ENCODE data around the gene SYCP2.

Gene SYCP2

DNA sequence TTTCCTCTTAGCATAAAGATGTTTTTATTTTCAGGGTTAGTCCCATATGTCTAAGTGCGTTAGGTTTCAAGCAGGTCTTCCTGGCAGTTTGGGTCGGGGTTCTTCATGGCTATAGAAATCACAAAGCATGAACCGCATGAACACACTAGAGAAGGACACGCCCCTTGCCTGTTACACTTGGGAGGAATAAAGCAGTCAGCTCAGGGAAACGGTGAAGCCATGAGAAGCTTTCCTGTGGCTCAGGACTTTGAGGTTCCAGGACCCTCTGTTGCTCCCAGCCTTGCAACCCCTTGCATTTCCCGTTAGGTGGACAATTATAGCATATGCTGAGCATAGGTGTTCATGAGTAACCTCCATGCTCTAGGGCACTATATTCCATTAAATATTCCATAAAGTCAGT lies 96.7 kb downstream of the SYCP2 start:
- DNase-seq = no peak

DNA sequence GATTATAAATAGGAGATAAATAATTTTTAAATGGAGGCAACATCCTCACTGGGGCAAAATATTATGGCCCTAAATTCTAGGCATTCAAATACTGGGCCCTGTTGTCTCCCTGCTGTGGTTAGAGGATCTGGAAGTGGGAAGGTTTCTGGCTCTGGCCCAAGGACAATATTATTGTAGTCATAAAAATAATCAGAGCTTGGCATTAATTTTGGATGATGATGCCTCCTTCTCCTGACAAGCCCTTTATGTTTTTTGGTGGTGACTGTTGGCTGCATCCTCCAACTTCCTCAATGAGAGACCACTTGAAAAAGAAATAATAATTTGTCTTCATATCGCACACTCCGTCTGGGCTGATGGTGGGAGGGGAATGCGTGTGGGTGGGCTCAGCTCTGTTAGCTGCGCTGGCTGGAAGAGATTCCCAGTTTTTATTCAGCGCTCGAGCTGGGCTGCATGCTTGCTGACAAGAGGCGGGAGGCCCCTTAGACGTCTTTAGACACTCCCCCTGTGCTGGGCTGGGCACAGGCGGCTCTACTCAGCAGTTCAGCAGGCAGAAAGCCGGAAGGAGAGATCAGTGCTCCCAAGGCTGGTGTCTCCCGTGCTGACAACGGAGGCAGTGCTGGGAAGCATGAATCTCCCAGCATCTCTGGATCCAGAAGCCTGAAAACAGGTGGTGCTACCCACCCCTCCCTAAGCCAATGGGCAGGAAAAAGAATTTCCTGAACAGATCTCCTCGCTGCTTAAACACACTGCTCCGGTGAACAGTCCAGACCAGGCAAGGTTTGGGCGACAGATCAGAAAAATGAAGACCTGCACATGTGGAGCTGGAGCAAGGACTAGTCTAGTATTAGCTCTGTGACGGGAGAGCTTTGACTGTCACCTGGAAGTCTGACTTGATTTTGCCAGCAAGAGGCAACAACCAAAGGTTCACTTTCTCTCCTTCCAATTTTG lies 97.7 kb downstream of the SYCP2 start:
- peak; percentile 60 for DNase-seq

DNA sequence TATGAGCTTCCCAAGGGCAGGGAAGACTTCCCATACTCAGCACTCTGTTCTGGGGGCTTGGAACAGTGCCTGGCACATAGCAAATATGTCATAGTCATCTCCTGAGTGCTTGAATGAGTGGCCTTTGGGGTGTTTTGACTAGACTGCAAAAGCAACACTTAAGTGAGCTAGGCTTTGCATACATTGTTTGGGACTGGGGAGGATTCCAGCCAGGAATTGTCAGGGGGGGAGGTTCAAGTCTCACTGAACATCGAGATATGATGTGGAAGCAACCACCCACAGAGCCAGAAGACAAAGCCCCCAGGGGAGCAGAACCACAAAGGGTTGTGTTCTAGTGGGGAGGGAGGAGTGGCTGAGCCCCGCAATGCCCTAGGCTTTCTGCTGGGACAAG lies 98.4 kb downstream of the SYCP2 start:
- no peak for DNase-seq

DNA sequence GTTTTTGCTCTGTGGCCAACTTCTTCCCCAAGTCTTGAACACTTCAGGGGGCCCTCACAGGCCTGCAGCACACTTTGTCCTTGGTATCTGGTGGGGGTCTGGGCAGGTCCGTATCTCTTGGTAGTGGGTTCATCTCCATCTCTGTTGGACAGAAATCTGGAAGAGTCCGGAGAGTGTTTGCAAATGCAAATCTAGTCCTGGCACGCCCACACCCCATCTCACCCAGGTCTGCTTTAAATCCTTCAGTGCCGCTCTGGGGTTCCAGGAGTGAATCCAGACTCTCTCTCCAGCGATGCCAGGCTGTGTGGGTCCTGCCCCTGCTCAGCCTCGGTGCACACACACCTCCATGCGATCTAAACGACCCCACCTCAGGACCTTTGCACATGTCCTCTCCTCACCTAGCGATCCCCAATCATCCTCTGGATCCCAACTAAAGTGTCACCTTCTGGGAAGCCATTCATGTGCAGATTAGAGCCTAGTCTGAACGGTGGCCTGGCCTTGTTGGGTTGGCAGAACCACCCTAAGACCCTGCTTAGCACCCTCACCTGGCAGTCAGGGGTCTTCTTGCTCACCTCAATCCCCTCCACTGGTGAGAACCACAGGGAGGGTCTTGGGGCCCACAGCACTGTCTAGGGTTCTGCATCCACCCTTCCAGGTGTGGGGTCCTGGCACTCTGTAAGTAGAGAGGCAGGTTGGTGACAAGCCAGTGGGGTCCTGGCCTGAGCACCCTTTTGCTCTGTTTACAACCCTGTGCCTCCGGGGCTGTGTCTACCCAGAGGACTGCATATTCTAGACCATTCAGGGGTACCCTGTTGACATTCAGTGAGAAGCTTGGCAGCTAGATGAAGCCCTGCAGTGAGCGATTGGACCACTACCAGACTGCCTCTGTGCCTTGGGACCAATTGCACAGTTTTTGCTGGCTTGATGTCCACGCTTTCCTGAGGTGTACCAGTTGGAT lies 100.8 kb downstream of the SYCP2 start:
- DNase-seq = no peak

DNA sequence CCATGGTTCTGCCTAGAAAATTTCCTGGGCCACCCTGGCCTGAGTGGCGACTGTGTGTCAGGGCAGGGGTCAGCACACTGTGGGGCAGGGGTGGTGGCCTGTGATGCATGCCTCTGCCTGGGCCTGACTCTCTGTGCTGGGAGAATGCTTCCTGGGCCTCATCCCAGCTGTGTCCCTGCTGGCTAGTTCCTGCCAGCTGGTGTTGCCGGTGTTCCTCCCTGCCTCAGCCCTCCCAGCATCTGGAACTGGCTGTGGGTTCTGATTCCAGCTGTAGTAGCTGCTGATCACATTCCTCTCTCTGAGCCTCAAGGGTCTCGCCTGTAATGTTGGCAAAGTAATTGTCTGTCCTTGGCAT lies 101.5 kb downstream of the SYCP2 start:
- DNase-seq = no peak

DNA sequence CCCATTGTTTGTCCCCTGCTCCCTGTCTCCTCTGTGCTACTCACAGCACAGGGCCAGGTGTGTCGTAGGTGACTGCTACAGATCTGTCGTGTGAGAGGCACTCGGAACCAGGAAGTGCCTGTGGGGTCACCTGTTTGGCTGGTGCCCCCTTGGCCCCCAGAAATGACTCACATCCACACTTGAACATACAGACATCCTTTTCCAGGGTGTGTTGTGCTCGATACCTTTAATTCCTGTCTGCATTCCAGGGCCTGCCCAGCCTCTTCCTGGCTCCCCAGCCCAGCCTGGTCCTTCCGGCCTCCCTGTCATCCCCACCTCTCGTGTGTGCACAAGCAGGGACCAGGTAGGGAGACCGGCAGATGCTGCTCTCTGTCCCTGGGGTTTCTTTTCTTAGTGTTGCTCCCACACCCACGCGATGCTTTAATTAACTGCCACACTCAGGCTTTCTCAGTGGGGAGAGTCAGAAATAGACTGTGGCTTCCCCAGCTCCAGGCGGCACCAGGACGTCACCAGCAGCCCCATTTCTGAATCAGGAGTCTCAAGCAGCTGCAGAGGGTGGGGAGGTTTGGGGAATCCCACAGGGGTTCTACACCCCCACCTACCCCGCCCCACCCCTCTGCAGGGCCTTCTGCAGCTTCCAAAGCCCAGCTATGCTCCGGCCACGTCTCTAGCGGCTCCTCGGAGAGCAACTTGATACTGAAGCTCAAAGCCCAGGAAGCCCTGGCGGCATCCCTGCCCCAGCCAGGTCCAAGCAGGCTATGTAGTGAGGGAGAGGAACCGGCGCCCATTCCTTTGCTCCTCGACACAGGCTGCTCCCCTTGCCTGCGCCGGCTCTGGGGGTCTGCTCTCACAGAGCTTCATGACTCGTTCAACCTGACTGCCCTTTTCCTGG lies 102.2 kb downstream of the SYCP2 start:
- DNase-seq = no peak

DNA sequence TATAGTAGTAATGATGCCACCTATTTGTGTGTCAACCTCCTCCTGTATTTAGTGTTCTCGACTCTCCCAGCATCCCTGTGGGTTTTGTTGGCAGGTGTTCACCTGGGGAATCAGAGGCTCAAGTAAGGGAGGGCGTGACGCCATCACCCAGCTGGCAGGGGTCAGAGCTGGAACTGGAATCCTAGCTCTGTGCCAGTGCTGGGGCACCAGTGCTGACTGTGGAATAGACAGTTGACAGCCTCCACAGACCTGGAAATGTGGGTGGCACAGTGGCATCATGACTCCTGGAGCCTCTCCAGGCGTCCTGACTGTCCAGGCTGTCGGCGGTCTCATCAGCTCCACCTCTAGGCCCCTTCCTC lies 102.8 kb downstream of the SYCP2 start:
- DNase-seq = no peak

DNA sequence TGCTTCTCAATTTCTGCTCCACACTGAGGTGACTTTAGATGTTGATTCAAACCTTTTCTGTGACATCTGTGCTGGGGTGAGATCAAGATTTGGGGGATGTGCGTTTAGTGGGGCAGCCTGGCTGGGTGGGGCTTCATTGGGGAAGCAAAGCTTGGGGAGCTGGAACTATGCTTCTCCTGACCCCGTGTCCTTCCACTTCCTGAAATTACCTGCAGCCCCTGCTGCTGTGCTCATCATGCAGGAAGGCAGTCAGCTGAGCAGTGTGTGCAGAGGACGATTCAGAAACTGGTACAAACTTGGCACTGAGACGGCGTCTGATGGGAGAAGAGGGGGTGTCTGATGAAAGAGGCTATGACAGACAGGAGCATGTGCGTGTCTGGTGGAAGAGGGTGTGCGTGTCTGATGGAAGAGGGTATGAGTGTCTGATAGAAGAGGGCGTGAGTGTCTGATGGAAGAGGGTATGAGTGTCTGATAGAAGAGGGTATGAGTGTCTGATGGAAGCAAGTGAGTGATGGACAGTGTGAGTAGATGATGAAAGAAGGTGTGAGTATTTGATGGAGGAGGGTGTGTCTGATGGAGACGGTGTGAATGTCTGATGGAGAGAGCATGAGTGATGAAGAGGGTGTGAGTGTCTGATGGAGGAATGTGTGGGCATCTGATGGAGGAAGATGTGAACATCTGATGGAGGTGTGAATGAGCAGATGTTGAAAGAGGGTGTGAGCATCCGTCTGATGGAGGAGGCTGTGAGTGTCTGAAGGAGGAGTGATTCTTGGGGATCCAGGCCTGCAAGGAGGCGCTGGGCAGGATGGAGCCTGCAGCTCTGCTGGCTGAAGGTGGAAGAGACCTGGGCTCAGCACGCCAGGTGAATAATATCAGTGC lies 103.4 kb downstream of the SYCP2 start:
- DNase-seq = no peak

DNA sequence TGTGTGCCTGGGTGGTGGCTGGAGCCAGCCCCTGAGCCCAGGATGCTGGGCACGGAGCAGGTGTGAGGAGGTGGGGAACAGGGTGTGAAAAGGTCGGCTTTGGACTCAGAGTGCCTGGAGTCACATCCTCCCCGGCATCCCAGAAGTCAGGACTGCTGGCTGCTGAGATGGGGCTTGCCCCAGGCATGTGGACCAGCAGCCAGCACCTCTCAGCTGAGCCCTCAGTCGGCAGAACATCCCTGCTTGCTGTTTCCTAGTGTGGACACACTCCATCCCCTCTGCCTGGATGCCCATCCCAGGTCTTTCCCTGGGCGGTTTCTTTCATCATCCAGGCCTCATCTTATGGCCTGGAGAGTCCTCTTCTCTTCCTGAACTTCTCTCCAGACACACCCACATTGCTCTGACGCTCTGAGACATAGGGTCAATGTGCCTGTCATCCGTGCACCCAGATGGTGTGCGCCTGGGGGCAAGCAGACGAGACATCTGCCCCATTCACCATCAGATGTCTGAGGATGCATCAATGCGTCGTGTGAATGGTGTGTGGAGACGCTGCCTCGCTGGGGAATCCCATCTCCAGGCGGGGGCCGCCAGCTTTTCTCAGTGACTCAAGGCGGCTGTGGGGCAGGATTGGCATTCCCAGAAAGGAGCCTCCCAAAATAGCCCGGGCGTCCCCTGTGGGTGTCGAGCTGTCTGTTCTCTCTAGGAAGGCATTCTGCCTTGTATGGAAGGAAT lies 104.2 kb downstream of the SYCP2 start:
- no peak for DNase-seq

DNA sequence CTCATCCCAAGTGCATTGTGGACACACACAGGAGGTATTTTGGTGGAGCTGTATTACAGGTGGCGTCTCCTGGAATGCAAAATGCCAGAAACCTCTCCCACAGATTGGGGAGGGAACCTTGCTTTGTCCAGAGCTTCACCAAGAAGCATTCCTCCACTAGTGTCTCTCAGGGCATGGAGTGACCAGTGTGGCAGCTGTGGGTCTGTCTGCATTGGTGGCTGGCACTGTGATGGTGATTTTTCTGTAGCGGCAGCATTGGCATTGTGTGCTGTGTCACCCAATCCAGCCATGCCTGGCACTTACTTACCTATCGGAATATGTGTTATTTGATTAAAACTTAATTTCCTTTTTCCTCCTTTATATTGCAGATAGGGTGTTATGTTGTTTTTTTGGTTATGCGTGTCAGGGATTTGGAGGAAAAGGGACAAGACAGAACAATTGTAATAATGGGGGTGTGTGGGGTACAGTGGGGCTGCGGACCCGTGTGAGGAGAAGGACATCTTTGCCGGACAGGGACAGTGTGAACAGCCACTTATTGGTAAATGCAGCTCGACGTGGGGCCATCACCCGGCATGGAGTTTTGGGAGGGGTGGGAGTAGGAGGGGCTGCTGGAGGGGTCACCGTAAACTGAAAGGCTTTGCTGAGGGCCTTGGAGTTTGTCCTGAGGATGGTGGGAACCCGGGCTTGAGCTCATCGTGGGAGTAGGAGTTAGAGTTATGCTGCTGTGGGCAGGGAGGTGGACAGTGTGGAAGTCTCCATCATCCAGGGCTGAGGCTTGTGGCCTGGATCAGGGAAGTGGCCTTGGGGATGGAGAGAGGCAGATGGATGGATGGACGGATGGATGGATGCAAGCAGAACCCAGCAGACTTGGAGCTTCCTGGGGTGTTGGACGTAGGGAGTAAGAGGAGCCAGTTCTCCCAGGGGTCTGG lies 105.0 kb downstream of the SYCP2 start:
- no peak for DNase-seq

DNA sequence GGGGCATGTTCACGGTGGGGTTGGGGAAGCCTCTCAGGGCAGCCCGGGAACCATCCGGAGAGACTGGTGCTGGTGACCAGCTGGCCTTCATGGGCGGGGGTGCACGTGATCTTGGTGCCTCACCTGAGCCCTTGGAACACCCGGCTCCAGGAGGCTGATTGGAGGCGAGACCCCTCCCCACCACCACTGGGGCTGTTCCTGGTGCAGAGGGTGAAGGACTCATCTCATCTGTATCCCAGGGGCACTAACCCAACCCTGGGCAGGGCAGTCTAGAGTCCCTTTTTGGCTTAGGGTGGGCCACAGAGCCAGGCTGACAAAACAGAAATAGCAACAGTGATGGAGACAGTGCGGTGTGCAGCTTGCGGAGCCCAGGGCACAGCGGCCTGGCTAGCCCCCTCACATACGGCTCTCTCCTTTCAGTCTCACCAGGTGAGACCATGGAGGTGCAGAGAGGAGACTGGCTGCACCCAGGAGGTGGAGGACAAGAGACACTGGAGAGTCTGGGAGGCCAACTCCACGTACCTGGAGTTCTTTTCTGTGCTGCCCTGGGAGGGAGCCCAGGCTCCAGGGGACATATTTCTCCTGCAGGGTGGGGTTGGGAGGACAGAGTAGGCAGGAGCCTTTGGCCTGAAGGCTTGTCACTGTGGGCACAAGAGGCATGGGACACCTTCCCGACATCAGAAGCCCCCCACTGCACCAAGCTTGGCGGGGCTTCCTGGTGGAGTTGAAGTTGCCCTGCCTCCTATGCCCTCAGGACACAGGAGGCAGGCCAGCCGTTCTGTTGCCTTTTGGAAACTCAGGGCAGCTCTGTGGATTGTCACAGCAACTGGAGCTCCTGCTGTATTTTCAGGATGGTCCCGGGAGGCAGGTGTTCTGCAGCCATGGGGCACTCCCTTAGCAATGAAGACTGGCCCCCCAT lies 106.0 kb downstream of the SYCP2 start:
- no peak for DNase-seq

DNA sequence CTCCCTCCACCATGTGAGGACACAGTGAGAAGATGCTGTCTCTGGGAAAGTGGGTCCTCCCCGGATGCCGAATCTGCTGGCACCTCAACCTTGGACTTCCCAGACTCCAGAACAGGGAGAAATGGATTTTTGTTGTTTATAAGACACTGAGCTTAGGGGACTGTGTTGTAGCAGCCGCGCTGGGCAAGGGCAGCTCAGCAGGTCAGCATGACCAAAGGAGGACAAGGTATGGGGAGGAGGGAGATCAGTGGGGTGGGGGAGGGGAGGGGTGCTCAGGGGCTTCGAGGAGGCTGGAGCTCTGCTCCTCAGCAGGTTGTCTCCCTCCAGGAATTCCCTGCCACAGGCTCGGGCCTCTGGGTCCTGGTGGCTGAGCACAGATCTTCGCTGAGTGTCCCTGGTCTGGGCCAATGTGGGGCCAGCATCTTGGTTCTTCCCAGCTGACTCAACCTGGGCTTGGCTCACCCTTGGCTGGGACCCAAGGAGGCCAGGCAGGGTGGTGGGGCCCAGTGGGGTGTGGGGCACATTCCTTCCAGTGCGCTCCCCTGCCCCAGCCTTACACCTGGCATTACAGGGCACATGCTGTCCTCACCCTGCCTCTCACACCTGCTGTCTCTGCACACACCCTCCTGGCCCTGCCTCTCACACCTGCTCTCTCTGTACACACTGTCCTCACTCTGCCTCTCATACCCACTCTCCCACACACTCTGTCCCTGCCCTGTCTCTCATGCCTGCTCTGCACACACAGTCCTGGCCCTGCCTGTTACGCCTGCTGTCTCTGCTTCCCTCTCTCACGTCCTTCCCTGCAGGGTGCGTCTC lies 107.3 kb downstream of the SYCP2 start:
- no peak for DNase-seq

DNA sequence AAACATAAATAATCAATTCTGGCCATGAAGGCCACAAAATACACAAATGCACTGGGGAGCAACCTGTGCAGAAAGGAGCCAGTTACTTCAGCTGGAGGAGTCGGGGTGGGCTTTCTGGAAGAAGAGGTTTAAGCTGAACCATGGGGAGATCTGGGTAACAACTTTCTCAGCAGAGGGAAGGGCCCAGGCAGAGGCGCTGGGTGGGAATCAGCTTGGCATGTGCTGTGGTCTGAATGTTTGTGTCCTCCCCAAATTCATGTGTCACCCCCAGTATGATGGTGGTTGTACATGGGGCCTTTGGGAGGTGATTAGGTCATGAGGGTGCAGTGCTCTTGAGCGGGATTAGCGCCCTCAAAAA lies 107.9 kb downstream of the SYCP2 start:
- DNase-seq = no peak

DNA sequence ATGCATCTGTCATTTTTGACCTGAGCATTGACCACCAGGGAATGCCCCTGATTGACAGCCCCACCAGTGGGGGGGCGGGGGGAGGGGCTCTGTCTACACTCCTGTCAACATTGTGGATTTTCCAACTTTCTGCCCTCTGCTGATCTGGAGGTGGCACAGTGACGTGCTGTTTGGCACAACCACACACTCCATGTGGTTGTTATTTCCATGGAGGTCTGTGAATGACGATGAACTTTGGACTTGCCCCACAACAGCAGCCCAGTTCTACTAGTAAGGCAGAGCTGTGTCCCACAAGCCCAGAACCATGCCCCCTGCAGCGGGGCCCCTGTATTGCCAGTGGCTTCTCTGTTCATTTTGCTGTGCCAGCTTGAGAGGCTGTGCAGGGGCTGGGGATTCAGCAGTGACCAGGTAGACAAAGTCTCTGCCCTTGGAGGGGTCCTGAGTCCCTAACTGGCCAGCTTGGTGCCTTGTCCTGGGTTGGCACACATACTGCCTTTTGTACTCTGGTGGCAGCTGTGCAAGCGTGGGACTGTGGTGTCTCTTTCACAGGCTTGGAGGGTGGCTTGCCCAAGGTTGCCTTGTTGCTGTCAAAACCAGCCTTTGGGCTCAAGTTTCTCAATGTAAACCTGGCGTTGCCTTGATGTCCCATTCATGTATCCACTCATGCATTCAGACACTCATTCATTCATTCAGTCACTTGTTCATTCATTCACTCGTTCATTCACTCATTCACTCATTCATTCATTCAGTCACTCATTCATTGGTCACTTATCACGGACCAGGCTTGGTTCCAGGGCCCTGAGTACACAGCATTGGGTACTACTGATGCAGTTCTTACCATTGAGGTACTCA lies 108.5 kb downstream of the SYCP2 start:
- DNase-seq = no peak

DNA sequence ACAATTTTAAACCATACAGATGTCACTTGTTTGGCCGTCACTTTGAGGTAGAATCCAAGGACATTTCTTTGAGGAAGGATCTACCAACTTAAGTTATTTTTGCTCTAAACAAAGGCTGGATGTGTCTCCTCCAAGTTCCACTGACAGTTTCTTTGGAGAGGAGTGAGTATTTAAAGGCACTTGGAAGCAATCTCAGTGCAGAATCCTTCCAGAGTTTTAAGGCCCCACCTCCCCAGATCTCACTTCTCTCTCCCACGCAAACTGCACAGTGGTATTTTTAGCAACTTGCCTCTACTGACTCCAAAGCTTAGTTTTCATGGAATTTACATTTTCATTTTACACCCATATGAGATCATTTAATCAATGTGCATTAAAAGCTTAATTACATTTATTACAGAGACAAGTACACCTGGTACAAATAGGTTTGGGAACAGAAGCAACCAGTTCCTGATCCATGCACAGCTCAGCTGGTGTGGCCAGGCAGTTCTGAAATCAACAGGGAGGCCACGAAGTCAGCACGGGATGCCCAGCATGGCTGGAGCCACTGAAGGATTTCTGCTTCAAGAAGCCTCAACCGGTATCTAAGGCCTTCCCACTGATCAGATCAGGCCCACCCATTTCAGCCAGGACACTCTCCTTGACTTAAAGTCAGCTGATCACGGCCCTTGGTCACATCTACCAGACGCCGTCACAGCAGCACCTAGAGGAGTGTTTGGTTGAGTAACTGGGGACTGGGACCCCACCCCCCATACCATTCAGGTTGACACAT lies 109.8 kb downstream of the SYCP2 start:
- DNase-seq = no peak

DNA sequence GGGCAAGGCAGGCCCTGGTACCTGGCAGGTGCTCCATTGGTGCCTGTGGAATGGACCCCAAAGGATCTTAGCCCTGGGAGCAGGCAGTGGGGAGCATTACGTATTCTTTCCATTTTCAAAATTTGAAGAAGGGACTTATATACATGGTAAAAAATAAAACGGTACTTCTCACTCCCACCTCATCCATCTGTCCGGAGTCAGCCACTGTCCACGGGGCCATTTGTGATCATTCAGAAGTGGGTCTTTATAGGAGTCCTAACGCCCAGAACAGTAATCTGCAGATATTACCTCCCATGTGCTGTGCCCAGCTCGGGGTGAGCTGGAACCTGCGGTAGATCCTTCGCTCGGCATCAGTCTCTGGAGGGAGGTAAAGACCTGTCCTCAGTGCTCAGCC lies 110.4 kb downstream of the SYCP2 start:
- no peak for DNase-seq
